Tibial artery (tissue), 4 donors: Measurements from ENCODE around the gene VEPH1.

Experiments
- DNase-seq, 2 donors: peaks; one replicate each; pipeline ENCODE4 v3.0.0-alpha.2; 2019
- H3K27ac ChIP-seq, 2 donors: fragments of 200-600 bp; sonication (generic) in 1 of 2; 1 replicate in 1 of 2; 2 replicates in 1 of 2; pipeline ENCODE4 v1.5.1; 2018 to 2019; ENCODE audit warnings: mild to moderate bottlenecking in 1 of 2
- H3K27me3 ChIP-seq, 2 donors: fragments of 200-600 bp; sonication (generic) in 1 of 2; one replicate each; pipeline versions ENCODE4 v1.5.1 to v1.6.0; 2016 to 2019
- H3K36me3 ChIP-seq, 3 donors: fragments of 200-600 bp; sonication (generic) in 2 of 3; one replicate each; pipeline ENCODE4 v1.5.1; 2016 to 2019; ENCODE audit warnings: mild to moderate bottlenecking in 2 of 3
- H3K4me1 ChIP-seq, 4 donors: fragments of 200-600 bp; sonication (generic) in 2 of 4; 1 replicate in 3 of 4; 2 replicates in 1 of 4; pipeline ENCODE4 v1.5.1; 2016 to 2019
- H3K4me3 ChIP-seq, 2 donors: fragments of 200-600 bp; sonication (generic) in 1 of 2; 1 replicate in 1 of 2; 2 replicates in 1 of 2; pipeline ENCODE4 v1.5.1; 2018 to 2019; ENCODE audit warnings: mild to moderate bottlenecking in 2 of 2
- H3K9me3 ChIP-seq, 3 donors: fragments of 200-600 bp; sonication (generic) in 1 of 3; one replicate each; pipeline ENCODE4 v1.5.1; 2016 to 2019
- CTCF ChIP-seq, 2 experiments: fragments of 200-600 bp in 1 of 2; fragments of 450-650 bp in 1 of 2; IDR thresholded peaks; one replicate each; pipeline ENCODE4 v1.5.1; 2017 to 2019; ENCODE audit warnings: antibody characterized with exemption in 2 of 2, mild to moderate bottlenecking in 1 of 2, moderate library complexity in 1 of 2
- intact Hi-C: fragments of 100-400 bp; cut with DNase I; formaldehyde crosslinking; loops from one replicate; pipeline ENCODE4 v1.15.0; 2023; ENCODE audit warnings: low total_unique reads

VEPH1 gene

GRCh38 chr3:157475921-157476414 is 27.2 kb downstream of the VEPH1 start:
- no peaks in the 10 kb centered on the region for H3K36me3 ChIP-seq
- H3K4me1 ChIP-seq, result no peaks in the 10 kb centered on the region
- TF ChIP-seq CTCF (IDR thresholded peaks at IDR 0.05), result no peak
- H3K27ac ChIP-seq, result no peak overlapping the region
- no peak for DNase-seq
- H3K4me3 ChIP-seq, result no peak overlapping the region
- no peaks in the 10 kb centered on the region for H3K9me3 ChIP-seq
- intact Hi-C loops, result no loop called here
- no peaks in the 10 kb centered on the region for H3K27me3 ChIP-seq

GRCh38 chr3:157472648-157473047 is 30.6 kb downstream of the VEPH1 start:
- DNase-seq, result no peak
- Histone ChIP-seq H3K4me1 (no peaks in the 10 kb centered on the region), H3K36me3 (no peaks in the 10 kb centered on the region), H3K4me3 (no peak overlapping the region), H3K27me3 (no peaks in the 10 kb centered on the region), H3K27ac (no peak overlapping the region), H3K9me3 (no peaks in the 10 kb centered on the region)
- TF ChIP-seq CTCF (IDR thresholded peaks at IDR 0.05), result no peak
- intact Hi-C loops, result no loop called here

- TF ChIP-seq CTCF (IDR thresholded peaks at IDR 0.05), result no peak
- no peaks in the 10 kb centered on the region for H3K27me3 ChIP-seq
Observed at GRCh38 chr3:157471064-157471463, 32.2 kb downstream of the VEPH1 start.

GRCh38 chr3:157469561-157470294 is 33.5 kb downstream of the VEPH1 start:
- intact Hi-C loops, result no loop called here
- TF ChIP-seq CTCF (IDR thresholded peaks at IDR 0.05), result no peak
- Histone ChIP-seq H3K27ac (no peak overlapping the region), H3K27me3 (no peaks in the 10 kb centered on the region), H3K4me1 (no peaks in the 10 kb centered on the region), H3K4me3 (no peak overlapping the region), H3K9me3 (no peaks in the 10 kb centered on the region), H3K36me3 (no peaks in the 10 kb centered on the region)
- DNase-seq, result no peak

More at GRCh38 chr3:157471064-157471463, 32.2 kb downstream of the VEPH1 start:
- no peak overlapping the region for H3K27ac ChIP-seq
- no peak overlapping the region for H3K4me3 ChIP-seq
- no peaks in the 10 kb centered on the region for H3K4me1 ChIP-seq
- intact Hi-C loops, result no loop called here
- H3K9me3 ChIP-seq, result no peaks in the 10 kb centered on the region
- DNase-seq, result no peak
- no peaks in the 10 kb centered on the region for H3K36me3 ChIP-seq

- intact Hi-C loops, result no loop called here
- Histone ChIP-seq H3K9me3 (no peaks in the 10 kb centered on the region), H3K27ac (no peak overlapping the region), H3K36me3 (no peaks in the 10 kb centered on the region), H3K4me3 (no peak overlapping the region), H3K4me1 (no peaks in the 10 kb centered on the region), H3K27me3 (no peaks in the 10 kb centered on the region)
- DNase-seq, result no peak
- TF ChIP-seq CTCF (IDR thresholded peaks at IDR 0.05), result no peak
Observed at GRCh38 chr3:157467200-157467599, 36.0 kb downstream of the VEPH1 start.
